Medulla oblongata (tissue), 1 donor: ENCODE data around the gene POP7.
A peak's percentile ranks its signal among the peaks of the same experiment; 100 is the strongest.

ENCODE experiments used
- DNase-seq: peaks from one replicate; pipeline ENCODE4 v3.0.0-alpha.2; 2015; ENCODE audit errors: extremely low spot score

The POP7 gene

DNA sequence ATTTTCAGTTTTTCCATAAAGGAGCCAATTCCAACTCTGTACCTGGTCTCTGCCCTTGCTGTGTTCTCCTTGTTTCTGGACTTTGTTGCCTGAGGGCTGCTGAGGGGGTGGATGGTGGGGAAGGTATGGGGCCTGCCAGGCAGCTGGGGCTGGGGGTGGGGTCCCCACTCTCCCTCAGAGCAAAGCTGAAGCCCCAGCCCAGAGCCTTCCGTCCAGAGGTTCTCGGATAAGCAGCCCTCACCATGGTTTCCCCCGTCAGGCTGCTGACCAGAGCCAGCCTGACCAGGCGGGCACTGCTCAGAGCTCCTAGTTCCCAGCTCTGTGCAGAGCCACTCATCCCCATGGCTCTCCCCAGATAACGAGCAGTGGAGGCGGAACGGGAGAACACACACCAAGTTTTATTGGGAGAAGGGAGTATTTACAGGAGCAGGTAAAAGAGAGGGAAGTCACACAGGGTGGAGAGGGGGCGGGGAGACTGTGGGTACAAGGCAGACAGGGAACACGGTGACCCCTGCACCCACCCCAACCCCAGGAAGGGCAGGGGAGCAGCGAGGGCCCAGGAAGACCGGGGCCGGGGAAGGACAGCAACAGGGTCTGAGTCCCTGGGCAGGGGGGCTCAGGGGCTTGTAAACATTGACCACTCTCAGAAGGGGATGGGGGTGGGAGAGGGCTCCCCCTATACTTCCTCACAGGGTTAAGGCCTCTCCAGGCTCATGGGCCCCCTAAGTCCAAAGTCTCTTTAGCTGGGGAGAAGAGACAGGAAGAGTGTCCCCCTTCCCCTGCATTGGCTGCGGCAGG lies 26.6 kb upstream of the POP7 start:
- DNase-seq: no peak

DNA sequence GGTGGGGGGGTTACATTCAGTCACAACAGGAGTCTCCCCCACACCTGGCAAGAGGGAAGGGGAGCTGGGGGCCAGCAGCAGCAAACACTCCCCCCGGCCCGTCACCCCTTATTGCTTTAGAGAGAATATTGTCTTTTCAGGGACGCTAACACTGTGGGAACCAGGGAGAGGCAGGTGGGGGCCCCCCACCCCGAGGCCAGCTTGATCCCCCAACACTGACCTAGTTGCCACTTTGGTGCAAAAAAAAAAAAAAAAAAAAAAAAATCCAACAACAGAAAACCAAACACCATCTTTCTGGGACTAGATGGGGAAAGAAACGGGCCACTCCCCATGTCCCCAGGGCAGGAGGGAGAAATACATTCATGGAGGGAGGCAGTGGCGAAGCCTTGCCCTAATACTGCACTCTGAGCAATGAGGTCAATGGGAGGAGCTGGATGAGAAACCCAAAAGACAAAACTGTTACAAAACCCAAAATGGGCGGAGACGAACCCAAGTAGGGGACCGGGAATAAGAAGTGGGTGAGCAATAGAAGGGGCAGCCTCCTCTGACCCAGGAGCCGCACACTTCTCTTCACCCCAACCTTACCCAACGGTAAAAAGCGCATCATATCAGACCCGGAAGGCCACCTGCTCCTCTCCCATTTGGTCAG lies 25.9 kb upstream of the POP7 start:
- peak; percentile 13 for DNase-seq

GRCh38 chr7:100680576-100681271 lies 25.2 kb upstream of the POP7 start:
- no peak for DNase-seq

DNA sequence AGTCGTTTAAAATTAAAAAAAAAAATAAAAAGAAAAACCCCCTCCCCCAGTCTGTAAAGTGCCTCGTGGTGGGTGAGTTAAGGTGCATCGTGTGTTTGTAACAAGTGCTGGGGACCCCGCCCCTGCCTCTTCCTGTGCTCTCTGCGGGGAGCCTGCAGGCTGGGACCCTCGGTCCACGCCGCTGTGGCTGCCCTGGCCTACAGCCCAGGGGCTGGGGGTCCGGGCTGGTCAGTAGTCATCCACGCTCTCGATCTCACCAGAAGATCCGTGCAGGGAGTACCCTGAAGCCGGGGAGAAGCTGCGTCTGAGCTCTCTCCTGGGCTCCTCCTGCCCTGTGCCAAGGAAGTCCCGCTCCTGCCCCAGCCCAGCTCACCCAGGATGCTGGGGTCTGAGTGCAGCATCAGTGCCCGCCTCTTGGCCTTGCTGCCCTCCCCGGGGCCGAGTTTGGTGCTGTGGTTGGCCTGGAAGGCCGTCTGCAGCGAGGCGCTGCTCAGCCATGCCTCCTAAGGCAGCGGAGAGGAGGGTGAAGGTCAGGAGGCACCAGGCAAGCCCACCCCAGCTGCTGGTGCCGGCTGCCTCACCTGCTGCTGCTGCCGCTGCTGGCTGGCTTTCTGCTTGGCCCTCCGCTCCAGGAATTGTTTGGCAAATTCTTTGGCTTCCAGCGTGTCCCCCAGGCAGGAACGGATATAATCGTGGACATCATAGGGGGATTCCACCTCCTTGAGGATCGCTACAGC lies 24.3 kb upstream of the POP7 start:
- no peak for DNase-seq

DNA sequence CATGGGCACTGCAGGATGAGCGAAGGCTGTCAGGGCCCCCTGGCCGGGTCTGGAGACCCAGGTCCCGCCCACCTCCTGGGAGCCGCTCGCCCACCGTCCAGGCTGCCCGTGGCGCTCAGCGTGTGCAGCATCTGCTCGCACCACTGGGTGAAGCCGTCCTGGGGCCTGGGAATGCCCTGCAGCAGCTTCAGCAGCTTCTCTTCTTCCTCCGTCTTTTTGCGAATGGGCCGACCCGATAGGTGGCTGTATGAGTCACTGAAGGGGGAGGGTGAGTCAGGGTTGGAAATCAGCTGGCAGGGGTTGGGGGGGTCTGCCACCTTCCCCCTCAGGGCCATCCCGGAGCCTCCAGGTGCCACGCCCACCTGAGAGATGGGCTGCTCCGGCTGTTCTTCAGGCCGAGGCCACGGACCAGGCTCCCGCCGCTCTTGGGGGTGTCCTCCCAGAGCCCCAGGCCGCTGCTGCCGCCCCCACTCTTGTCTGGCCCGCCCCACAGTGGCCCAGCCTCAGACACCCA lies 23.6 kb upstream of the POP7 start:
- no peak for DNase-seq

GRCh38 chr7:100682991-100683658 lies 22.8 kb upstream of the POP7 start:
- DNase-seq: no peak

- no peak for DNase-seq
Observed at GRCh38 chr7:100683659-100684533, 22.0 kb upstream of the POP7 start.

DNA sequence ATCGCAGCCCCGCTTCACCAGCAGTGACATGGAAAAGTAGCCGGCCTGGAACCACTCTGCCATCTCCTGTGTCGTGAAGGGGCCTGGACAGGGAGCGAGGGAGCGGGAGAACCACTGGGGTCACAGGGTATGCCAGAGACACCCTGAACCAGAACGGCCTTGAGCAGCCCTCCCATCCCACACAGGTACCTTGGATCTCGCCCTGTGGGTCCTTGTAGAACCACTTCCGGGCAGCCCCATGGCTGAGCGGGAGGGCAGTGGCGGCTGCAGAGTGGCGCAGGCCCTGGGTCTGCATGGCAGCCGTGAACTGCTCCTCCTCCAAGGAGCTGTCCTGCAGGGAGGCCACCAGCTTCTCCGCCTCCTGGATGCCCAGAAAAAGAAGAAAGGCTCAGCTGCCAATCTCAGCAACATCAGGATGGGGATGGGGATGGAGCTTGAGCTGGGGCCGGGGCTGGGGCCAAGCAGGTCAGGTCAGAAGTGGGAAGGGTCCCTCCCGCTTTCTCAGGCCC lies 21.3 kb upstream of the POP7 start:
- DNase-seq: no peak

GRCh38 chr7:100685049-100685605 lies 20.8 kb upstream of the POP7 start:
- DNase-seq: no peak

DNA sequence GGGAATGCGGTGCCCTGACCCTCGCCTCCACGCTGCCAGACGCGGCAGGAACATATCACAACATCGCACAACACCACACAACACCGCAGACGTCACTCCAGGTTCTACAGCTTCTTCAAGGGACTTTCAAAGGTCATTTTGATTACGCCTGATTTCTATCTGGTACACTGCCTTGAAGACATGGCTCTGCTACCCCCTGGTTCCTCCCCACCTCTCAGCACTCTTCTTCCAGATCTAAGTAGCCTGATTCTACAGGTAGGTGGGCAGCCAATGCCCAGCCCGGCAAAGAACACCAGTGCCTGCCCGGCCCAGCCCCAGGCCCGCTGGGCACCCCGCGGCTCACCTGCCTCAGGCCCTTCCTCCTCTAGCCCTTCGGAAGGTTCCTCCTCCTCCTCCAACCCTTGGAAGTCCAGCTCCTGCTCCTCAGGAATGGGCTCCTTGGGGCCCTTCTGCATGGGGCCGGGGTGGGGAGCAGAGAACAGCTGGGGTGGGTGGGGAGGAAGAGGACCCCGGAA lies 20.2 kb upstream of the POP7 start:
- no peak for DNase-seq

DNA sequence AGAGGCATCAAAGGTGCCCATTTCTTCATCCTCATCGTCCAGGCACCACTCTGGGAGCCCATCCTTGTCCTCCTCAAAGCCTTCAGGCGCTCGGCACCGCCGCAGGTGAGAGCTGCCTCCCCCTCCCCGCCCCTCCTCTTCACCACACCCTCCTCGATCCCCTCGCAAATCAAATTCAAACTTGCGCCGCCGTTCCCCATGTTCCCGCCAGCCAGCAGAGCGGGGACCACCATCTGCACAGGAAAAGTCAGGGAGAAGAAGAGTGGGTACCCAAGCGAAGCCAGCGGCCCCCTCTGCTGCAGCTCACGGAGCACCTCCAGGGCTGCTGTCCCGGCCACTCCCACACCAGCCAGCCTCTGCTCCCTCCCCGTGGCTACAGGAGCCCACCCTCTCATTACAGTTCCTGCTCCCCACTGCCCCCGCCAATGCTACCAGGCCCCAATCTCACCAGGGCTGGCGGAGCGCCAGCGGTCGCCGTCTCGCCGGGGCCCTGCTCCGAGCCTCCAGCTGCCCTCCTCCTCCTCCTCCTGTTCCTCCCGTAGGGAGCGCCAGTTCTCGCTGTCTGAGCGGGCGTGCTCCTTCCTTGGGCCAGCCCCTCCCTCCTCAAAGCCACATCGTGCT lies 19.6 kb upstream of the POP7 start:
- no peak for DNase-seq

- no peak for DNase-seq
Observed at GRCh38 chr7:100686822-100687211, 19.1 kb upstream of the POP7 start.

DNA sequence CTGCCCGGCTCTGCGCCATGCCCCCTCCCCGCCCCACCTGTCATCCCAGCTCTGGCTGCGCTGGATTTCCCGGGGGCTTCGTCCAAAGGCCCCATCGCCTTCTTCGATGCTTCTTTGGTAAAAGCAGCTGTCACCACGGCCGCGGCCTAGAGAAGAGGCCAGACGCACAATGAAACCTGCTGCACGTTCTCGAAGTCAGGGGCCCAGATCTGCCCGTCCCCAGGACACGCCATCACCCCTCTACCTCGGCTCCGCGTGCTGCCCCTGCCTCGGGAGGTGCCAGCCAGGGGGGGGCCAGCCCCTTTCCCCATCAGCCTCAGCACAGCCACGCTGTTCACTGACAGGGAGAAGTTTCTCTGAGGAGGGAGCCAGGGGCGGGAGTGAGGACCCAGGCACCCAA lies 18.7 kb upstream of the POP7 start:
- DNase-seq: no peak

DNA sequence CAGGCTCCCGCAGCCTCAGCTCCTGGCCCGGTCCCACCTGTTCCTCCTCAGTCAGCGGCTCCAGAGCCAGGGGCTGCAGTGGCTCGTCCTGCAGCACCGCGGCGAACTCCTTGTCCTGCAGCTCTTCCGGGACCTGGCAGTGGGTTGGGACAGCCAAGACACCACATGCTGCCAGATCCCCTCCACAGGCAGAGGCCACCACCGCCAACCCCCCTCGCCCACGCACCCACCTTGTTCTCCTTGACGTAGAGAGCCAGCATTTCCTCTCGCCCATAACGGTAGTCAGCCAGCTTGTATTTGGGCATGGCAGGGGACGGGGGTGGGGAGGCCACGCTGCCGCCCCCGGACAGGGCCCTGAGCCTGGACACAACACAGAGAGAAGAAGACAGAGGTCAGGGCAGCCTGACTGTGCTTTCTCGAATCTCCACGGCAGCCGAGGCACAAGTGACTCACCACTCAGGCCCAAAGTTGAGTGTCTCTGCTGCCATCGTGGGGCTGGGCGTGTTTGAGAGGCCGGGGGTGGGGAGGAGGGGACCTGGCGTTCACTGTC lies 18.1 kb upstream of the POP7 start:
- no peak for DNase-seq

DNA sequence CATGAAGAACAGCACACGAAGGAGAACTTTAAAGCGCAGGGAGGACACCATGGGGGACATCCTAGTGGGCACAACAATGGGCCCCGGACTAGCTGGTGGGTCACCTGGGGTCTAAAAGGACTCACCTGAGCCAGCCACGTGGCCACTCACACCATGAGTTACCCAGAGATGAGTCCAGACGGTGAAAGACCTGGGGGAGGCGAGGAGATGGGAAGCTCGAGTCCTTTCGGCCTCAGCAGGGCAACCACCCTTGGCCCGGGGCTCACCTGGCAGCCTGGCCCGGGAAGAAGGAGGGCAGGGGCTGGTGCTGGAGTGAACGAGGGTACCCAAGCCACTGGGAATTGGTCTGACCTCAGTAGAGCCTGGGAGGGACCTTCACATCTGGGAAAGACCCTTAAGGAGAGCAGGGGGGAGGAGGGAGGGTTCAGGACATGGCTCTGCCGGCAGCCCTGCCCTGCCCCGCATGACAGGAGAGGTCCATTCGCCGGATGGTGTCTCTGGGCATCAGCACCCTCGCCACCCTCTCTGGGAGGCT lies 17.5 kb upstream of the POP7 start:
- no peak for DNase-seq

GRCh38 chr7:100689230-100690135 lies 16.4 kb upstream of the POP7 start:
- no peak for DNase-seq
